Hippocampal formation (tissue), 2 donors: ENCODE data around the gene ZNF793.

ENCODE experiments used
- DNase-seq, 2 donors: peaks; one replicate each; lab custom pipeline; 2025; lab: John Stamatoyannopoulos, UW

The ZNF793 gene

DNA sequence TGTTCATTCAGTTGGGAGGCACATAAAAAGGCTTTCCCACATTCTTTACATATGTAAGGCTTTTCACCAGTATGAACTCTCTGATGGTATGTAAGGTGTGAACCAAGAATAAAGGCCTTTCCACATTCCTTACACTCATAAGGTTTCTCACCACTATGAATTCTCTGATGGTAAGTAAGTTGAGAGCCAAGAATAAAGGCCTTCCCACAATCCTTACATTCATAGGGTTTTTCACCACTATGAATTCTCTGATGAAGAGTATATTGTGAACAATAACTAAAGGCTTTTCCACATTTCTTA is 58.6 kb downstream of the ZNF793 start:
- no peak for DNase-seq

DNA sequence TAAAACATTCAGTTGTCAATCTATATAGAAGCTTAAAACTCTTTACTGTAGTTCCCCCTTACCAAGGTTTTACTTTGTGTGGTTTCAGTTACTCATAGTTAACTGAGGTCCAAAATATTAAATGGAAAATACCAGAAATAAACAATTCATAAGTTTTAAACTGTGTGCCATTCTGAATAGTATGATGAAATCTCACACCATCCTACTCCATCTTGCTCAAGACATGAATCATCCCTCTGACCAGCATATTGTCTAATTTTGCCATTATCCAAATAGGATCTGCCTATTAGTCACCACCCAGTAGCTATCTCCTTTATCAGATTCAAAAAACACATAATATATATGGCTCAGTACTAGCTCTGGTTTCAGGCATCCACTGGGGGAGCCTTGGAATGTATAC is 65.5 kb downstream of the ZNF793 start:
- no peak for DNase-seq

GRCh38 chr19:37583340-37583739 is 76.6 kb downstream of the ZNF793 start:
- DNase-seq, result no peak
